B cell (primary cell): ENCODE results near the gene MMP21. TPM values are rescaled to one million over a fixed set of nuclear protein-coding genes. Genes with fewer than 3 reads are reported as not detected.

Experiments used
- ATAC-seq: fragments of 200-7000 bp; cut with Tn5 transposase; one replicate; pipeline ENCODE4 v1.10.0; 2021; ENCODE audit warnings: low read depth, mild to moderate bottlenecking, moderate number of reproducible peaks, moderate library complexity
- CTCF ChIA-PET: fragments of 350-600 bp; sonication (Branson Sonifier 250); formaldehyde crosslinking; loops from one replicate; lab custom pipeline; 2021; ENCODE audit warnings: antibody characterized with exemption, inconsistent platforms; lab: Charles Lee
- POLR2A ChIA-PET: fragments of 350-600 bp; sonication (Branson Sonifier 250); formaldehyde crosslinking; loops from one replicate; lab custom pipeline; 2021; ENCODE audit warnings: antibody characterized with exemption; lab: Charles Lee
- DNase-seq: peaks from one replicate; pipeline ENCODE4 v3.0.0; 2013
- H2AFZ ChIP-seq: 2 replicates; pipeline ENCODE4 v1.6.1; 2012; ENCODE audit warnings: mild to moderate bottlenecking, low read depth, low read length; ENCODE audit not compliant: insufficient read depth, poor library complexity, severe bottlenecking
- H3K27ac ChIP-seq, 2 donors: 1 replicate in 1 of 2; 2 replicates in 1 of 2; pipeline ENCODE4 v1.5.1; 2012 to 2013; ENCODE audit warnings: low read length in 2 of 2, mild to moderate bottlenecking in 2 of 2, moderate library complexity in 1 of 2
- H3K27me3 ChIP-seq, 4 experiments: fragments of 200-600 bp in 1 of 4; sonication (generic) in 1 of 4; replicated peaks in 1 of 4; 1 replicate in 2 of 4; 2 replicates in 2 of 4; pipeline versions ENCODE4 v1.6.1 to v1.7.0; 2013 to 2016; ENCODE audit warnings: low read length in 3 of 4, mild to moderate bottlenecking in 2 of 4, mixed read lengths in 1 of 4, moderate library complexity in 1 of 4; ENCODE audit not compliant: insufficient read depth in 4 of 4, control insufficient read depth in 3 of 4; ENCODE audit errors: control extremely low read depth in 1 of 4
- H3K36me3 ChIP-seq, 2 experiments: replicated peaks in 1 of 2; 1 replicate in 1 of 2; 2 replicates in 1 of 2; pipeline versions ENCODE4 v1.6.1 to v1.7.1; 2013; ENCODE audit warnings: low read length in 1 of 2; ENCODE audit not compliant: insufficient read depth in 2 of 2, control insufficient read depth in 1 of 2; ENCODE audit errors: control extremely low read depth in 1 of 2, extremely low read depth in 1 of 2
- H3K4me1 ChIP-seq, 2 donors: fragments of 200-600 bp in 1 of 2; sonication (generic) in 1 of 2; 1 replicate in 1 of 2; 2 replicates in 1 of 2; pipeline versions ENCODE4 v1.5.1 to v1.6.1; 2013 to 2017; ENCODE audit warnings: low read length in 2 of 2; ENCODE audit not compliant: control insufficient read depth in 2 of 2, insufficient read depth in 2 of 2
- H3K4me2 ChIP-seq: replicated peaks from 2 replicates; pipeline ENCODE3; 2012; ENCODE audit warnings: mild to moderate bottlenecking, low read depth, low read length; ENCODE audit not compliant: poor library complexity, severe bottlenecking
- H3K4me3 ChIP-seq, 5 experiments: fragments of 200-600 bp in 1 of 5; sonication (generic) in 1 of 5; 1 replicate in 3 of 5; 2 replicates in 2 of 5; pipeline versions ENCODE4 v1.5.1 to v1.7.0; 2011 to 2016; ENCODE audit warnings: low read length in 4 of 5, mild to moderate bottlenecking in 4 of 5, low read depth in 2 of 5, control low read depth in 1 of 5, moderate library complexity in 1 of 5; ENCODE audit not compliant: insufficient read depth in 1 of 5; ENCODE audit errors: control extremely low read depth in 1 of 5, extremely low read depth in 1 of 5
- H3K79me2 ChIP-seq: fragments of 200-600 bp; sonication (generic); one replicate; pipeline ENCODE4 v1.6.0; 2016; ENCODE audit warnings: low read length; ENCODE audit not compliant: control insufficient read depth, insufficient read depth
- H3K9ac ChIP-seq: fragments of 200-600 bp; sonication (generic); 2 replicates; pipeline ENCODE4 v1.6.1; 2017; ENCODE audit warnings: mild to moderate bottlenecking, low read length, moderate library complexity
- H3K9me3 ChIP-seq, 3 donors: one replicate each; pipeline versions ENCODE4 v1.6.1 to v1.7.1; 2013; ENCODE audit warnings: low read length in 2 of 3; ENCODE audit not compliant: control insufficient read depth in 2 of 3, insufficient read depth in 1 of 3; ENCODE audit errors: control extremely low read depth in 1 of 3
- H4K20me1 ChIP-seq: 2 replicates; pipeline ENCODE4 v1.6.0; 2012; ENCODE audit warnings: mild to moderate bottlenecking, low read length; ENCODE audit not compliant: insufficient read depth, control insufficient read depth, poor library complexity, severe bottlenecking
- H3K27ac Mint-ChIP-seq: one replicate; pipeline ENCODE4 v1.8.0; 2021; ENCODE audit warnings: mixed read lengths
- H3K27me3 Mint-ChIP-seq: one replicate; pipeline ENCODE4 v1.8.0; 2021; ENCODE audit warnings: mixed read lengths
- H3K4me1 Mint-ChIP-seq: one replicate; pipeline ENCODE4 v1.8.0; 2021; ENCODE audit warnings: mixed read lengths
- H3K4me3 Mint-ChIP-seq: one replicate; pipeline ENCODE4 v1.8.0; 2021; ENCODE audit warnings: mixed read lengths
- H3K9me3 Mint-ChIP-seq: one replicate; pipeline ENCODE4 v1.8.0; 2022; ENCODE audit warnings: mixed read lengths; ENCODE audit not compliant: insufficient read depth
- EZH2 ChIP-seq: IDR thresholded peaks from 2 replicates; pipeline ENCODE4 v1.6.1; 2012; ENCODE audit warnings: borderline replicate concordance, low read depth, mild to moderate bottlenecking, moderate library complexity, low read length; ENCODE audit not compliant: insufficient read depth, poor library complexity, severe bottlenecking
- WGBS: methylation state at CpG from one replicate; pipeline ENCODE4 v1.1.5; 2013; ENCODE audit warnings: missing lambda C conversion rate; ENCODE audit not compliant: insufficient coverage; 5-methylcytosine and 5-hydroxymethylcytosine counted together
- intact Hi-C: fragments of 100-400 bp; cut with micrococcal nuclease; formaldehyde crosslinking; loops from one replicate; pipeline ENCODE4 v1.10.0; 2022
- polyA plus RNA-seq: library from polyadenylated mRNA; depleted of rRNA; stranded (reverse); fragments of >200 nt; gene quantifications from 2 replicates; pipeline ENCODE4 v1.2.3, GENCODE V29; 2012
- total RNA-seq, 2 donors: library from RNA; stranded (reverse); fragments of 120-200 nt in 1 of 2; gene quantifications; 1 replicate in 1 of 2; 2 replicates in 1 of 2; pipeline versions ENCODE4 v1.2.3 to v1.2.4, GENCODE V29; 2013 to 2022
- TF ChIP-seq, protein P1 (sequence below): fragments of 200-600 bp; IDR thresholded peaks from one replicate; pipeline ENCODE4 v1.8.0; 2022; ENCODE audit warnings: antibody characterized with exemption, mild to moderate bottlenecking

Gene MMP21
- total and polyA plus RNA-seq, 2 donors (not counting 1 experiment from before 2014, with no cell fraction given), result 0.15 to 0.18 TPM

GRCh38 chr10:125734148-125734547 is 41.5 kb downstream of the MMP21 start:
- no peaks in the 10 kb centered on the region for H3K79me2 ChIP-seq
- no peaks in the 10 kb centered on the region for H3K27me3 ChIP-seq
- no peak overlapping the region for H3K4me2 ChIP-seq
- no peaks in the 10 kb centered on the region for H3K9me3 ChIP-seq
- WGBS, result no CpG with 5 or more reads among the region's 1 CpG
- H3K9ac ChIP-seq, result no peak overlapping the region
- H3K4me3 ChIP-seq, result no peak overlapping the region
- H2AFZ ChIP-seq, result no peak overlapping the region
- no peaks in the 10 kb centered on the region for H3K9me3 Mint-ChIP-seq
- no peaks in the 10 kb centered on the region for H3K27me3 Mint-ChIP-seq
- no peaks in the 10 kb centered on the region for H4K20me1 ChIP-seq
- ChIA-PET POLR2A (no interaction called here), CTCF (no interaction called here)
- DNase-seq (no peak), ATAC-seq (no peak)
- intact Hi-C loops, result no loop called here
- H3K4me1 Mint-ChIP-seq, result no peaks in the 10 kb centered on the region
- H3K36me3 ChIP-seq, result peaks cover 32 to 94% of the 10 kb centered on the region in 2 experiments
- no peak overlapping the region for H3K27ac Mint-ChIP-seq
- no peak overlapping the region for H3K4me3 Mint-ChIP-seq
- TF ChIP-seq EZH2, result no peak
- TF ChIP-seq, protein P1, sequence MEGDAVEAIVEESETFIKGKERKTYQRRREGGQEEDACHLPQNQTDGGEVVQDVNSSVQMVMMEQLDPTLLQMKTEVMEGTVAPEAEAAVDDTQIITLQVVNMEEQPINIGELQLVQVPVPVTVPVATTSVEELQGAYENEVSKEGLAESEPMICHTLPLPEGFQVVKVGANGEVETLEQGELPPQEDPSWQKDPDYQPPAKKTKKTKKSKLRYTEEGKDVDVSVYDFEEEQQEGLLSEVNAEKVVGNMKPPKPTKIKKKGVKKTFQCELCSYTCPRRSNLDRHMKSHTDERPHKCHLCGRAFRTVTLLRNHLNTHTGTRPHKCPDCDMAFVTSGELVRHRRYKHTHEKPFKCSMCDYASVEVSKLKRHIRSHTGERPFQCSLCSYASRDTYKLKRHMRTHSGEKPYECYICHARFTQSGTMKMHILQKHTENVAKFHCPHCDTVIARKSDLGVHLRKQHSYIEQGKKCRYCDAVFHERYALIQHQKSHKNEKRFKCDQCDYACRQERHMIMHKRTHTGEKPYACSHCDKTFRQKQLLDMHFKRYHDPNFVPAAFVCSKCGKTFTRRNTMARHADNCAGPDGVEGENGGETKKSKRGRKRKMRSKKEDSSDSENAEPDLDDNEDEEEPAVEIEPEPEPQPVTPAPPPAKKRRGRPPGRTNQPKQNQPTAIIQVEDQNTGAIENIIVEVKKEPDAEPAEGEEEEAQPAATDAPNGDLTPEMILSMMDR, result no peak
- H3K27ac ChIP-seq, result no peak overlapping the region
- no peaks in the 10 kb centered on the region for H3K4me1 ChIP-seq

DNA sequence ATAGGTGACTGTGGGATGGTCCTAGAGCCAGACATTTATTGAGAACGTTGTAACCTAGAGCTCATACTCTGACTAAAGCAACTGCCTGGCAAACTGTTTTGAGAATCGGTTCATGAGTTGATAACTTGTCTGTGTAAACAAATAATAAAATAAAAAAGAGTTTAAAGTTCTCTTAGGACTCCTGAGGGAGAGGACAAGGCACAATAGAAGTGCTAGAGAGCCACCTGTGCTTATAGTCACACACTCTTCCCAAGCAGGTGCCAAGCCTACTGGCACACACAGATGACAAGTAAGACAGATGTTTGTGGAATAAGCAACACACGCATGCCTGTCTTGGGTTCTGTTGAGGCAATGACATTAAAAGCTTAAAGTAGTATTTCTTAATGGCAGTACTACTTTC is 48.2 kb downstream of the MMP21 start:
- H3K27me3 ChIP-seq, result no peaks in the 10 kb centered on the region
- no peak overlapping the region for H3K4me3 ChIP-seq
- no peak overlapping the region for H3K4me2 ChIP-seq
- H3K36me3 ChIP-seq, result peaks cover 41 to 87% of the 10 kb centered on the region in 2 experiments
- WGBS, result no CpG with 5 or more reads among the region's 3 CpGs
- H3K79me2 ChIP-seq, result no peaks in the 10 kb centered on the region
- no peak overlapping the region for H3K4me3 Mint-ChIP-seq
- H3K27ac Mint-ChIP-seq, result no peak overlapping the region
- no peak for DNase-seq
- H3K27ac ChIP-seq, result no peak overlapping the region
- no peaks in the 10 kb centered on the region for H3K4me1 ChIP-seq
- H3K27me3 Mint-ChIP-seq, result no peaks in the 10 kb centered on the region
- CTCF ChIA-PET, result interaction anchor here (0.6 kb wide), 1 partner anchor 206 kb away, joined by 3 read pairs; no protein-coding TSS in a partner anchor
- TF ChIP-seq, protein P1, result no peak
- TF ChIP-seq EZH2, result no peak
- no peak for ATAC-seq
- no peak overlapping the region for H3K9ac ChIP-seq
- POLR2A ChIA-PET, result no interaction called here
- no peak overlapping the region for H2AFZ ChIP-seq
- intact Hi-C loops, result no loop called here
- no peaks in the 10 kb centered on the region for H3K9me3 ChIP-seq
- H4K20me1 ChIP-seq, result peaks cover 4% of the 10 kb centered on the region
- no peaks in the 10 kb centered on the region for H3K9me3 Mint-ChIP-seq
- peaks cover 4% of the 10 kb centered on the region for H3K4me1 Mint-ChIP-seq
